GM18873 (cell line): ENCODE results near the gene KSR1.

ENCODE experiments used
- ATAC-seq: cut with Tn5 transposase; IDR thresholded peaks from one replicate; pipeline ENCODE4 v1.9.1; 2021; ENCODE audit warnings: mild to moderate bottlenecking, moderate library complexity, moderate number of reproducible peaks; ENCODE audit not compliant: unreplicated experiment, low FRiP score

Gene KSR1

DNA sequence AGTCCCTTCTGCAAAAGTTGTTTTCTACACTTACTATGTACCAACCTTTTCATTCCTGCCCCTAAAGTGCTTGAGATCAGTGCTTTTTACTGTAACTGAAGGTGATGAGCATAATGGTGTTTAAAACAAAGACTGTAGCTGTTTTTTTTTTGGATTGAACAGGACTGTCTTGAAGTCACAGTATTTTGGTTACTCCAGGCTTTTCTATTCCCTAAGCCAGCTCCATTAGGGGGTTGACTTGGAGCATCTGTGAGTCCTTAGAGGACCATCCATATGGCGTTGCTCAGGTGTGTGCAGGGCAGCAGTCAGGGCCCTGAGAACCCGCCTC lies 145.7 kb downstream of the KSR1 start:
- no peak for ATAC-seq

DNA sequence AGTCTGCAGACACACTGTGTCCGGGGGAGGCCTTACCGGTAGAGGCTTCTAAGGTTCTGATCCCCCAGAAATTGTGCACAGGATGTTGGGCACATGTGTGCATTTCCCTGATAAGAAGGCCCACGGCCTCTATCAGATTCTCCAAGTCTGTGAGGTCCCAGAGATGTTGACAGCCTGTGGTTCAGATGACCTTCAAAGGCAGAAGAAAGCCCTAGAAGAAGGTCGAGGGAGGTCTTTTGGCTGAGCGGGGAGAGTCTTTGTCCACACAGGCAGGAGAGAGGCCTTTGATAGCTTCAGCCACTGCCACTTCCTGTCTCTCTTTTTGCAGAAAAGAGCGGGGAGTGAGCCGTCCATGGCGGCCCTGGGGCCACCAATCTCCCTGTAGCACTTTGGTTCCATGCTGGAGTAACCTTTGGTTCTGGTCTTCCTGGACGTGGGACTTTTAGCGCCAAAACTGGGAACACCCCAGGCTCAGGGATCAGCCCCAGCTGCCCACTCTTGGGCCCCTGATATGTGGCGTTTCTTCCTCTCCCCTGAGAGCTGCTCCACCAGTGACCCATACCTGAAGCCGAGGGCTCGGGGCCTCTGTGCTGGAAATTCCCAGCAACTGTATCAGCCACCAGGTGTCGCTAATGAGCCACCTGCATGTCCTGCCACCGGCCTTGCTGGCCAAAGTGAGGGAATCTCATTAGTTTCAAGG lies 146.6 kb downstream of the KSR1 start:
- no peak for ATAC-seq

DNA sequence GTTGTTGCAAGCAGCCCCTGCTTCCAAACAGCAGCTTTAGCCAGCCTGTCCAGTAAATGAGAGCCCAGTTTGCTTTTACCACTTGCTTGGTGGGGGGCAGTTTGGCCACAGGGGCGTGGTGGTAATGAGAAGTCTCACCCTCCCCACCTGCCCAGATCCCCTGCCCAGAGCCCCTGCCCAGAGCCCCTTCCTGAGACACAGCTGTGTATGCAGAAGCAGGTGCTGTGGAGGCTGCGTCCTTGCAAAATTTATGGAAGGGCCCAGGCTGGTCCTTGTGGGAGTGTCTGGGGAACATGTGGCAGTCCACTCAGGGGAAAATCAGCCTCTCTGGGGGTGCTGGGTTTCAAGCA lies 147.1 kb downstream of the KSR1 start:
- no peak for ATAC-seq

DNA sequence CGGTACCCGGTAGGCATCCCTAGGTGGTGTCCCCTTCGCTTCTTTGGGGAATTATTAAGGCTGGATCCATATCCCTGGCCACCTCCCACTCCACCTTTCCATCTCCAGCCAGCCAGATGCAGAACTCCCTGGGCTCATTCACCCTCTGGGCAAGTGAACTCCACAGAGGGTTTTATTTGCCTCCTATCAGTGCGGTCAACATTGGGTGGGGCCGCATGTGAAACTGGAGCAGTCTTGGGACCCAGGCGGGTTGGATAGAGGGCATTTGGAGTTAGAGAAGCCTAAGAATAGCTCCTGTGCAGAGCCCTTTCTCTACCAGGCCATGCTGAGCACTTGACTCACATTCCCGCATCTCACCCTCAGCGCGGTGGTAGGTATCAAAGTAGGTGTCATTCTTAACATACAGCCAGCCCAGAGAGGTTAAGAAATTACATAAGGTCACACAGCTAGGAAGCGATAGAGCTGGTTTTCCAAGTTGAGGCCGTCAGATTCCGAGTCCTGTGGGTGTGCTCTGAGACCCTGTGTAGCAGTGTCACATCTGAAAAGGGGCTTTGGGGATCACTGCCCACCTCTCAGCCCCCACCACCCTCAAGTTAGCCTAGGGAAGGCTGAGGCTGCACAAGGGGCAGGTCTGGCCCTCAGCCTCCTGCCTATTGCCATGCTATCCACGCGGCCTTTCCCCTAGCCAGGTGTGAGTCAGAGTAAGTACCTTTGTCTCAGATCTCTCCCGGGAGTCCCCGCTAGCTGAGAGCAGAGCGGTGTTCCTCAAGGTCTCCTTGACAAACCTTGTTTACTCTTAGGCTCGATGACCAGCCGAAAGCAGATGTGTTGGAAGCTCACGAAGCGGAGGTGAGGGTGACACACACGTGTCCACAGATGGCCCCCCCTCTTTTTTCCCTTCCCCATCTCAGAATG lies 147.9 kb downstream of the KSR1 start:
- no peak for ATAC-seq

DNA sequence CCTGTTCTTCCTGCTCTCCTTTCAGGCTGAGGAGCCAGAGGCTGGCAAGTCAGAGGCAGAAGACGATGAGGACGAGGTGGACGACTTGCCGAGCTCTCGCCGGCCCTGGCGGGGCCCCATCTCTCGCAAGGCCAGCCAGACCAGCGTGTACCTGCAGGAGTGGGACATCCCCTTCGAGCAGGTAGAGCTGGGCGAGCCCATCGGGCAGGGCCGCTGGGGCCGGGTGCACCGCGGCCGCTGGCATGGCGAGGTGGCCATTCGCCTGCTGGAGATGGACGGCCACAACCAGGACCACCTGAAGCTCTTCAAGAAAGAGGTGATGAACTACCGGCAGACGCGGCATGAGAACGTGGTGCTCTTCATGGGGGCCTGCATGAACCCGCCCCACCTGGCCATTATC lies 149.2 kb downstream of the KSR1 start:
- ATAC-seq = no peak

DNA sequence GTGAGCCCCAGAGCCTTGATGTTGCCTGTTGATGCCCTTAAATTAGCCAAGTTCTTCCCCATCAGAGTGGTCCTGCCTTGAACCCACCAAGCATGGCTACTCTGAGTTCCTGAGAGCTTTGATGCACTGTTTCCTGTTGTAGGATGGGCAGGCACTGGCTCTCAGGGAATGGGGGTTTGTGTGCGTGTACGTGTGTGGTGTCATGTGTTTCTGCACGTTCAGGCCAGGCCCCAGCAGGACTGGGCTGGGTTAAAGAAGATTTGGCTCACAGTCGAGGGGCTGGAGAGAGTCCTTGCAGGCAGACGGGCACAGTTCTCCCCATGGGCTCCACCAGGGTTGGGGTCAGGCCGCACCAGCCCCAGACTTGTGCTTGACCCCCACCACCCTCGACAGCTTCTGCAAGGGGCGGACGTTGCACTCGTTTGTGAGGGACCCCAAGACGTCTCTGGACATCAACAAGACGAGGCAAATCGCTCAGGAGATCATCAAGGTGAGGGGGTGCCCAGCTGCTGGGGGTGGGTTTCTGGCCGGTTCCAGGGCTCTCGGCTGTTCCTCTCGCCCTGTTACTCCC lies 151.4 kb downstream of the KSR1 start:
- no peak for ATAC-seq

DNA sequence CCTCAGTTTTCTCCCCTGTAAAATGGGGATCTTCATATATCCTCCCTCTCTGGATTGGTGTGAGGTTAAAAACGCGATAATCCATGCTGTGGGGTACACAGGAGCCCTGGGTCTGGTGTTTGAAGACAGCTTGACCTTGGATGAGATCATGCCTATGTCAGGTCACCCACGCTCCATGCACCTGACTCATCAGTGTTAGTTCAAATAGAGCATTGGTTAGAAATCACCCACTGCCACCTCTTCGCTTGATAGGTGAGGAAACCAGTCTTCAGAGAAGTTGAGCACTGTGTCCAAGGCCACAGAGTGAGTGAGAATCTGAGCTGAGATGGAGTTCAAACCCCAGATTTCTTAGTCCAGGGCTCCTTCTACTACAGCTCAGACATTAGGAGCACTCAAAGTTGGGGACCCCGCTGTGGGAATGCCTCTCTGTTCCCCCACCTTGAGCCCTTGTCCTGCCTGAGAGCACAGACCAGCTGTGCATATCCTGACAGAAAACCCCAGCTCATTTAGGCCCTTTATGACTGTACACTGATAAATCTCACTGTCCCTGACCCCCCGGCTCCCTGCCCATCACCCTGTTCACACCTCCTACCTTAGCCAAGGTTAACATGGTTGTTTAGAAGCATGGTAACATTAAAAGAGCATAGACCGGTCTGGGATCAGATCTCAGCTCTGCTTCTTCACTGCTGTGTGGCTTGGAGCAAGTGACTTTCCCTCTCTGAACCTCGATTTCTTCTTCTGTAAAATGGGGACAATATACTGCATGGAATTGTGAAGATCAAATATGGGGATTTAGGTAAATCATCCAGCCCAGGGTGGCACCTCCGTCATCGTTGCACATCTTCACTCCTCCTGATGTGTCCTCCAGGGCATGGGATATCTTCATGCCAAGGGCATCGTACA lies 152.3 kb downstream of the KSR1 start:
- ATAC-seq = no peak

DNA sequence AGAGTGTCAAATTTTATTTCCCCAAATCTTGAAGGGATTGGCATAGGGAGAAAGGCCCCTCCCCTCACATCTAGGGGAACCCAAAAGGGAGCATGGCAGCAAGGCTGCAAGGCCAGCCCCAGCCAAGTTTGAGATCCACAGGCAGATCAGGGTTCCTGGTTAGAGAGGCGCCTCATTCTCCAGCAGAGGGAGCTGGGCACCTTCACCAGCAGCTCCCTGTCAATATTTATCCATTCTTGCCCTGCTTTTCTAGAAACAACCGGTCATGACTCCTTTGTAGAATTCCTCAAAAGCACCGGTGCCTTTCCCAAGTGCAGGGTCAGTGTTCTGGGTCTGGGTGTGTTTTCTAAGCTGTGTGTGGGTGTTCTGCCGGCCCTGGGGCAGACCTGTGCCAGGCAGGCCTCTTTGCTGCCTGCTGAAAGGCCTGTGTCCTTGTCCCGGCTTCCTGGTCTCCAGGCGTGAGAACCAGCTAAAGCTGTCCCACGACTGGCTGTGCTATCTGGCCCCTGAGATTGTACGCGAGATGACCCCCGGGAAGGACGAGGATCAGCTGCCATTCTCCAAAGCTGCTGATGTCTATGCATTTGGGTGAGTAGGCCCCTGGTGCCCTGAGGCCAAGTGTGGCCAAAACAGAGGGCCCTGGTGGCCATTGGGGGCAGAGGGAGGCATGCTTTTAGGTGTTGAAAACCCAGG lies 153.5 kb downstream of the KSR1 start:
- ATAC-seq = no peak

DNA sequence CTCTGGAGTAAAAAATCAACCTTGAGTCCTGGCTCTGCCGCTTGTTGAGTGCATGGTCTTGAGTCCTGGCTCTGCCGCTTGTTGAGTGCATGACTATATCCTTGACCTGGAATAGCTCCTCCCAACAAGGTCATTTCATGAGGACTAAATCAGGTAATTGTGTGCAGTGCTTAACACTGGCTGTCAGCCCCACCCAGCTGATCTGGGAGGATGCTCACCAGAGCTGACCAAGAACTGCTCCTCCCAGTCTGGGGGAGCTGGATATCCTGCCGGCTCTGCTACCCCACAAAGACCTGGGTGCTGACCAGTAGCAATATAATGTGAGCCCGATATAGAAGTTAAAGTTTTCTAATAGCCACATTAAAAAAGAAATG lies 154.0 kb downstream of the KSR1 start:
- ATAC-seq = no peak

DNA sequence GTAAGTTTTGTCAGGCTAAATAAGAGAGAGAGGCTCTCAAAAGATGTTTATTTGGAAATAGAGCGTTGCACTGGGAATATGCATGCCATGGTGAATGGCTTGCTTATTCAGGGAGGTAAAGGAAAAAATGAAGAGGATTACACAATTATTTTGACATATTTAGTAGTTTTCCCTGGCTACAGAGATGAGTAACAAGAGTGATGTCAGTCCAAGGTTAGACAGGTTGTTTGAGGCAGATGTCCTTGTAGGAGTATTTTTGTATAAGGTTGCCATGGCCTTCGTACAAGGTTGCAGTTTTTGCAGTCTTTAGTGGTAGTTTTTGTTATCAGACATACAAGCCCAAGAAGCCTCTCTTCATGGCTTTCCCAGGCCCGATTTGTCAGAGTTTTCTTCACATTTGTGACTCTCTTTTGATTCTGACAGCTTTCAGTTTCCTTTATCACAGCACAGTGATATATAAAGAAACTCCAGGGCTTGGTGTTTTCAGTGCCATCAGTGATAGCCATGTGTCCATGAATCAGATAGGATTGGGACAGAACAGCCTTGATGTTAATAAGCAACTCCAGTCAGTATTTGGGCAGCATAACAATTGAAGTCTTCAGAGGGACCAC lies 156.0 kb downstream of the KSR1 start:
- ATAC-seq = no peak

DNA sequence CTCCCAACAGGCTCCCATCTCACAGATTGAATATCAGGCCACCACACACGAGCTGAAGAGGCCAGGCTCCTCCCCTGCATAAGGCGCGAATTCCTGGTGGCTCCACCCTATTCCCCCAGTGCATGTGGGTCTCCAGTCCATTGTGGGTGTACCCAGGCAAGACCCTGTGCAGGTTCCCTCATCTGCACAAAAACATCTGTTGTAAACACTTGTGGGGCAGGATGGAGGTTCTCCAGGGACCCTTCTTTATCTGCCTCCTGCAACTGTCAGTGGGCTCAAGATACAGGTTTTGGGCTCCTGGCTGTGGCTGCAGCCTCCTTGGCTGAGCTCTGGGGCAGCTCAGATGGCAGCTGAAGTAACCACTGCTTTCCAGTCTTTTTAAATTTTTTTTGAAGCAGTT lies 157.2 kb downstream of the KSR1 start:
- no peak for ATAC-seq

DNA sequence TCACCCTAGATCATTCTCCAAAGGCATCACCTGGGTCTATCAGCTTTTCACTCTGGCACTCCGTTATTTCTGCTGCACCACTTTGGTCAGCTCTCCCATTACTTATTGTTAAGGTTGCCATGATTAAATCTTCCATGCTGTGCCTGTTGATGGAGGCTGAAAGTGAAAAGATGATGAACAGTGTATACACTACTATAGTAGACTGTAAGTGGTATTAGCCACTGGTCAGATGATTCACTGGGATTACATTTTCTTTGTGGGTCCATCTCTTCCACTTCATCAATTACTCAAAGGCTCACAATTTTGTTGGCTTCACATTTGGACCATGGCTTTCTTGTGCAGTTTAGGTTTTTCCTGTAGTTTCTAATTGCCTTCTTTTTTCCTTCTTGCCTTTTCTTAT lies 158.9 kb downstream of the KSR1 start:
- ATAC-seq = no peak

DNA sequence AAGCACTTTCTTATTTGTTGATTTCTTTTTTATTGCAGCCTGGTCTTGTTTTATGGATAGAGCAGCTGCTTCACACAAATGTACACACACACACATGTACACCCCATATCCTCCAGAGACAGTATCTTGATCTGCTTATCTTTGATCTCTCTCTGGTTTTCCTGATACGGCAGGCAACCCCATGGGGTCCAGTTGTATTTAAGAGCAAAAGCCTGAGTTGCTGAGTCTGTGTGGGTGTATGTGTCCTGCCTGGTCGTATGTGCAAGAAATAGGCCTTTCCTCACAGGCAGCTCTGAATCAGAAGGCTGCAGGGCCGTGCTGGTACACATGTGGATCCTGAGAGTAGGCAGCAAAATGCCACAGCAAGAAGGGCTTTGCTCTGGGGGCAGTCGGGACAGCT lies 160.2 kb downstream of the KSR1 start:
- ATAC-seq = no peak

DNA sequence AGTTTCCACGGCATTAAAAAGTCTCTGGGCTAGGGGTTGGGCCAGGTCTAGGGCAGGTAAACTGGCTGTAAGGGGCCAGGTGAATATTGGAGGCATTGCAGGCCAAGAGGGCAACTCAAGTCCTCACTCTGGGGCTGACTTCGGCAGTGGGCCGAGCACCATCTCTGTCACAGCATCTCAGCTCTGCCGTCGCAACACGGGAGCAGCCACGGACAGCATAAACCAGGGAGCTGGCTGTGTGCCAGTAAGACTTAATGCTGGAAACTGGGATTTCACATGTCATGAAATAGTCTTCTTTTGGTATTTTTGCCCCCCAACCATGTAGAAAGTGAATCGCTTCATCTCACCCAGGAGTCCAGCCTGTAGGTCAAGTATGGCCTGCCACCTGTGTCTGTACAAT lies 162.2 kb downstream of the KSR1 start:
- no peak for ATAC-seq

DNA sequence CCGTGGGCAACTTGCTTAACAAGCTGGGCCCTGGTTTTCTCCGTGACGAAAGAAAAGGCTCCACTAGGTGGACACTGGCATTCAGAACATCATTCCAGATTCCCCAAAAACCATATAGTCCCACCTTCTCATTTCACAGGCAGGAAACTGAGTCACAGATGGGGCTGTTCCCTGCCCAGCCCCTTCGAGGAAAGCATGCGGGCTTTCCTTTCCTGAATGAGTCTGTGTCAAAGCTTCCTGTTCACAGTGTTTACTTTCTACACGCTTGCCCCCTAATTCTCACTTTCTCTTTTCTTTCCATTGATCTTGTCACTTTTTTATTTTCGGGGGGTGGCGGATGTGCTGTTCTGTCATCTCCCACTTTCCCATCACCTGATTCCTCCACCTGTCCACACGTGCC lies 164.5 kb downstream of the KSR1 start:
- ATAC-seq = no peak

DNA sequence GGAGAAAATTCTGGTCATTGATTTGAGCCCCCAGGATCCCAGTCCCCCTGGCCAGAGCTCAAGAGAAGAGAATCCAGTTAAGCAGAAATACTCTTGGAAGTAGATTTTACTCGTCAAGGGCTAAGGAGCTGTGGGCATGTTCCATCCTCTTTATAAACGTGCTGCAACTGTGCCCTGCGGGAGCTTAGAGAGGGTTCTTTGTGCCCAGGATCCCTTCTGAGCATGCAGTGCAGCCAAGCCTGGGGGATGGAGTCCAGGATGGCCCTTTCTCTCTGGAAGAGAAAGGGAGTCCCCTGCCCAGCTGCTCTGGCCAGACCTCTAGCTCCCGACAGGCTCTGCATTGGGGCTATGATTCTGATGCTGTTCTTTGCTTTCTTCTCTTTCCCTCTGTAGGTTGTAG lies 165.3 kb downstream of the KSR1 start:
- no peak for ATAC-seq

DNA sequence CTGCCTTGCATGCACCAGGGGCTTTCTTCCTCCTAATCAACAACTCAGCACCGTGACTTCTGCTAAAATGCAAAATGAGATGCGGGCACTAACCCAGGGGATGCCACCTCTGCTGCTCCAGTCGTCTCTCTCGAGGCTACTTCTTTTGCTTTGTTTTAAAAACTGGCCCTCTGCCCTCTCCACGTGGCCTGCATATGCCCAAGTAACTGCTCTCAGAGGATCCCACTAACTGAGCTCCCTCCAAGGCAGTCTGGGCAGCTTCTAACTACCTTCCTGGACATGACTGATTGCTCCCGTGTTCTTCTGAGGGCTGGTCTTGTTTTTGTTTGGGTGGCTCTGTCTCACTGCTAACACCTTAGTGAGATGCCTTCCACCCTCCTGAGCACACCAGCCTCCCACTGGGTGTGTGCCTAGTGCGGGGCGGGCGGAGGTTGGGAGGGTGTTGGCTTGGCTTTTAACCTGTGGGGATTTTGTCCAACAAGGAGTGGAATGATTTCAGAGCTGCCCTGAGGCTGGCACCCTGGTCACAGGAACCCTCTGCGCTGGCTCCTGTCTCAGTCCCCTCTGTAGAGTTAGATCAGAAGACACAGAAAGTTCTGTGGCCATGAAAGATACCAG lies 165.8 kb downstream of the KSR1 start:
- no peak for ATAC-seq

DNA sequence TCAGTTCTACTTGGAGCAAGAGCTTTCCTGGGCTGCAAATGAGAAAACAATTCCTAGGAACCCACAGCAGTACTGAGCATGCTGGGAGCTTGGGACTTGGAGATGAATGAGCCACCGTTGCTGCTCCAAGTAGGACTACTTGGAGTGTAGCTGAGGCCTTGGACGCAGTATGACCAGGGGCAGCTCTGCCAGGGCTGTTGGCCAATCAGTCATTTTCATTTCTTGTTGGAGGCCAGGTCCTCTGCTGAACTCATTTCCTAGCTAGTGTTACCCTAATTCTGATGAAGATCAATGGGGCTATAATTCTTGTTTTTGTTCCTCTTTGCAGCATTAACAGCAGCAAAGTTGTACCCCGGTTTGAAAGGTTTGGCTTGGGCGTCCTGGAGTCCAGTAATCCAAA lies 166.7 kb downstream of the KSR1 start:
- ATAC-seq = no peak

DNA sequence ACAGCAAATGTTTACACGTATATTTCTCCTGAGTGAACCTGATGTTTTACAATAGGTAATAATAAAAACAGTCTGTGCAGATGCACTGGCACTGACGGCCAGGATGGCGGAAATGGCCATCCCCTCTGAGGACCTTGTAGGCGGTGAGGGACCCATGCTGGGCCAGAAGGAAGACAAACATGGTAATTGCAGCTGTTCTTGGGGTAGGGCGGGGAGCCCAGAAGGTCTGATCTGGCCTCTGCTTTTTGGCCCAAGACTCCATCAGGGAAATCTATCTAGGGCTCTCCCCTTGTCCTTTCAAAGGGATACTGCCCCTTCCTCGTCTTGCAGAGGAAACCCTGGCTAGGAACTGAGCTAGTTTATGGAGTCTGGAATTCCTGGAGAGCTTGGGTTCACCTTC lies 167.4 kb downstream of the KSR1 start:
- ATAC-seq = no peak

DNA sequence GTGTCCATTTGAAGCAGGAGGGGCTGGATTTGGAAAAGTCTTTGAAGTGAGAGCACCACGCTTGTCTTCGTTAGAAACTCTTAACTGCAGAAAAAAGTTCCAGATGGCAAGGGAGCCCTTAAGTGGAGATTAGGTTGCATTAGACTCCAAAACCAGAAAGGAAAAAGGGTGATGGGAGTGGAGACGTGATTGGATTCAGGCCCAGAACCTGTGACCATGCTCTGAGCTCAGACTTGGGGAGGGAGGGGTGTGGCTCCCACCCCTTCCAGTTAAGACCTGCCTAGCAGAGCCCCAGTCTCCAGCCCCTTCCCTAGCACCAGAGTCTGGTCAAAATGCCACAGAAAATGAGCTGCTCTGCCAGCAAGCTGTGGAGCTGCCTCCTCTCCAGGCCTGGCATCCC lies 168.3 kb downstream of the KSR1 start:
- no peak for ATAC-seq
